22Rv1 (cell line): Measurements from ENCODE around the gene MCM3AP.

Source experiments
- H3K27ac ChIP-seq: fragments of 450-650 bp; 2 replicates; pipeline ENCODE4 v1.5.1; 2017
- CTCF ChIP-seq: fragments of 450-650 bp; IDR thresholded peaks from 2 replicates; pipeline ENCODE4 v1.5.1; 2017; ENCODE audit warnings: mild to moderate bottlenecking
- ZFX ChIP-seq: fragments of 450-650 bp; IDR thresholded peaks from 2 replicates; pipeline ENCODE4 v1.6.1; 2017; ENCODE audit warnings: antibody characterized with exemption, borderline replicate concordance

The MCM3AP gene

DNA sequence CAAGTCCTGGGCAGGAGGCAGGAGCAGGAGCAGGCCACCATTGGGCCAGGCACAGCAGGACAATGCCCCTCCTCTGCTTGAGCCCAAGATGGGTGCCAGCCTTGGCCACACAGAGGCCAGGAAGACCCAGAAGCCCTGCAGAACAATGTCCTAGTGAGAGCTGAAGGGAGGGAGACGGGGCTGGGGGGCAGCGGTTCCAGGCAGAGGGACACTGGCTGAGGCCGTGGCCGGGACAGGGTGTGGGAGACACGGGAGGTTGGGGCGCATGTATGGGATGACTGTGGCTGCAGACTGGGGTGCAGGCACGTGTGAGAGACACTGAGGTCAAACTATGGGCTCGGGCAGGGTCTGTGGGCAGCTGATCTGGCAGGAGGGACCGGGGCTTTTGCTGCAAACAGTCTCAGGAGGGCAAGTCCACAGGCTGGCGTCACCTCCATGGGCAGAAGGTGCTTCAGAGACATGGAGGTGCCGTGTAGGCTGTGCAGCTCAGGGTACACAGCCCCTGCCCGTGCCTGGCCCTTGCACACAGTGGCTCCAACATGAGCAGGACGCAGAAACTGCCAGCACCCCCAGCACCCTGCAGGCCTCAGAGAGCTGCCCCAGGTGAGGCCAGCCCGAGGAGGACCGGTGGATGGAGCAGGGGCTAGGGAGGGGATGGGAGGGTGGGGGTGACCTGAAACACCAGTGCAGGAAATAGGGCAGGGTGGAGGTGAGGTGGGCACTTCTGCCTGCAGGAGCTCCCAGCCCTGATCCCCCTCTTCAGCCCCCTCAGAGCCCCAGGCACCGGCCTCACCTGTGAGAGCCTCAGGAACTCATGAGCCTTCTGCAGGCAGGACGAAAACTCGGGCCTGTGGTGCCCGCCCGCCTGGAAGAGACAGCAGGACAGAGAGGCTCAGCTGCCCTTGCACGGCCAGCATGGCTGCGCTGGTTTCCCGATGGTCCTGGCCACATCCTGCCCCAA lies 76.4 kb downstream of the MCM3AP start:
- no peak overlapping the region for H3K27ac ChIP-seq
- TF ChIP-seq ZFX: no peak
- TF ChIP-seq CTCF: no peak

- TF ChIP-seq CTCF: no peak
- no peak for TF ChIP-seq ZFX
- no peak overlapping the region for H3K27ac ChIP-seq
These were observed 77.4 kb downstream of the MCM3AP start for GRCh38 chr21:46207920-46208591.

GRCh38 chr21:46207006-46207919 lies 78.1 kb downstream of the MCM3AP start:
- TF ChIP-seq ZFX: no peak
- TF ChIP-seq CTCF: no peak
- no peak overlapping the region for H3K27ac ChIP-seq

- H3K27ac ChIP-seq: no peak overlapping the region
- TF ChIP-seq CTCF: no peak
- no peak for TF ChIP-seq ZFX
These were observed 79.0 kb downstream of the MCM3AP start for GRCh38 chr21:46206163-46207005.

DNA sequence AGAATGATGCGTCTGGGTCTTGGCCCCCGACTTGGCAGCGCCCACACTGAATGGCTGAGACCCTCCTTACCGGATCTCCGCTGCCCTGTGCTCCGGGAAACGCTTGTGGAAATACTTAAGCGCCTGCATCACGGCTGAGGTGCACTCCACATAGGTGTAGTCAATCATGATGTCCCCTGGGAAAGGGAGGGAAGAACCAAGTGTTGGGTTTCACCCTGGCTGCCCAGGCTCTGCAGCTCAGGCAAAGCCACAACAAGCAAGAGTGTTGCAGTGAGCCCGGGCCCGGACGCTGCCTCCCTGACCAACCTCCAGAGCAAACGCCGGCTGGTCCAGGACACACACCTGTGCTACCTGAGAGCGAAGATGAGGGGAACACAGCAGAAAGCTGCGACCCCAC lies 79.6 kb downstream of the MCM3AP start:
- H3K27ac ChIP-seq: no peak overlapping the region
- TF ChIP-seq ZFX (no peak), CTCF (no peak)

GRCh38 chr21:46205166-46205565 lies 80.2 kb downstream of the MCM3AP start:
- TF ChIP-seq CTCF (no peak), ZFX (no peak)
- no peak overlapping the region for H3K27ac ChIP-seq
